ENCODE data around the gene SDCBP2.

The SDCBP2 gene

GRCh38 chr20:1302685-1303541, 26.0 kb downstream of the SDCBP2 start:
- TF ChIP-seq CTCF (IDR thresholded peaks at IDR 0.05; ENCODE audit: extremely low read depth, missing control alignments) = no peak
- DNase-seq (ENCODE audit: low spot score) = no peak

GRCh38 chr20:1301031-1301529, 27.9 kb downstream of the SDCBP2 start:
- no peak for DNase-seq (ENCODE audit: low spot score)
- TF ChIP-seq CTCF (IDR thresholded peaks at IDR 0.05; ENCODE audit: extremely low read depth, missing control alignments) = no peak

- no peak for DNase-seq (ENCODE audit: low spot score)
- no peak for TF ChIP-seq CTCF (IDR thresholded peaks at IDR 0.05; ENCODE audit: extremely low read depth, missing control alignments)
Observed at GRCh38 chr20:1300083-1300840, 28.7 kb downstream of the SDCBP2 start.

- no peak for DNase-seq (ENCODE audit: low spot score)
- no peak for TF ChIP-seq CTCF (IDR thresholded peaks at IDR 0.05; ENCODE audit: extremely low read depth, missing control alignments)
Observed at GRCh38 chr20:1299522-1299921, 29.4 kb downstream of the SDCBP2 start.

GRCh38 chr20:1298888-1299511, 29.9 kb downstream of the SDCBP2 start:
- DNase-seq (ENCODE audit: low spot score) = no peak

GRCh38 chr20:1298166-1298565, 30.8 kb downstream of the SDCBP2 start:
- no peak for DNase-seq (ENCODE audit: low spot score)

More at GRCh38 chr20:1298888-1299511, 29.9 kb downstream of the SDCBP2 start:
- no peak for TF ChIP-seq CTCF (IDR thresholded peaks at IDR 0.05; ENCODE audit: extremely low read depth, missing control alignments)

More at GRCh38 chr20:1298166-1298565, 30.8 kb downstream of the SDCBP2 start:
- no peak for TF ChIP-seq CTCF (IDR thresholded peaks at IDR 0.05; ENCODE audit: extremely low read depth, missing control alignments)
